Cardiac septum (tissue), 1 donor: Measurements from ENCODE around the gene CR1L. TPM values are rescaled to one million over a fixed set of nuclear protein-coding genes. Genes with fewer than 3 reads are reported as not detected.
"Not testable (repeated sequence)": the region's sequence is repeated elsewhere in the genome, so short reads cannot be mapped to it uniquely, and the experiment has no call there.

Experiments
- DNase-seq: peaks from one replicate; pipeline ENCODE4 v3.0.0-alpha.2; 2020; ENCODE audit warnings: low spot score
- intact Hi-C: fragments of 100-400 bp; cut with DNase I; formaldehyde crosslinking; loops from one replicate; pipeline ENCODE4 v1.14.0; 2022
- total RNA-seq: library from RNA; stranded (reverse); fragmentation: NEBNext Ultra II Directional; extraction: Animal tissue kit (Norgen Biotek cat#: 25700); gene quantifications from one replicate; pipeline ENCODE4 v1.2.1, GENCODE V29; 2021
- donor health status: DM: no; HTN: no; CAD: no.

CR1L gene
- total RNA-seq, 1 donor from 2014 or later = not detected

DNA sequence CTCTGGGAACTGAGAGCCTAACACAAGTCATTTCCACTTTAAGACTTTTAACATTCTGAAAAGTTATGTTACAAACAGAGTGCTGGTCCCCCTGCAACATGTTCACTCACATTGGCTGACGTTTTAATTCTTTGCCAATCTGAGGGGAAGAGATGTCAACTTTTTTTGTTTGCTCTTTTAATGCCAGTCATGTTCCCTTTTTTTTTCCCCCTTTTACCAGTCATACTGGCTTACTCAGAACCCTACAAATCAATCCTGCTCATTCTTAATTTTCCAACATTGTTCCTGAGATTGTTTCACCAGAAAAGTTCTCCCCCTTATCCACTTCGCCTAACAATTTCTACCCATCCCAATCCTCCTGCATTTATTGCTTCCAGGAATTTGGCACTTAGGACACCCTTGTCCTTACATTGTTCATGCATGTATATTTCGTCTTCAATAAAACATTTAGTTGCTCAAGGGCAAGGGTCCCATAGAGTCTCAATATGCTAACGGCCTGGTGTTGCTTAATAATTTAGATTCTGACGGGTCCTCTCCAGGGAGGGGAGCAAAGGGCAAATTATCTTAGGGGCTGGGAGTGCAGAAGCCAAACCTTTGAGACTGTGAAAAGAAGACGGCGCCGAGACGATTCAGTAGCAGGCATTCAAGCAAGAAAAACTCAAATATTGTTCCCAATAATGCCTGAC is 624 bp upstream of the CR1L start:
- intact Hi-C loops = loop anchor here (10.0 kb wide), 1 partner anchor 150 kb away; no protein-coding TSS in a partner anchor
- DNase-seq = no peak

- no peak for DNase-seq
- intact Hi-C loops = loop anchor here (10.0 kb wide), 1 partner anchor 149 kb away; no protein-coding TSS in a partner anchor
Measured at GRCh38 chr1:207645635-207646081, 725 bp downstream of the CR1L start.

DNA sequence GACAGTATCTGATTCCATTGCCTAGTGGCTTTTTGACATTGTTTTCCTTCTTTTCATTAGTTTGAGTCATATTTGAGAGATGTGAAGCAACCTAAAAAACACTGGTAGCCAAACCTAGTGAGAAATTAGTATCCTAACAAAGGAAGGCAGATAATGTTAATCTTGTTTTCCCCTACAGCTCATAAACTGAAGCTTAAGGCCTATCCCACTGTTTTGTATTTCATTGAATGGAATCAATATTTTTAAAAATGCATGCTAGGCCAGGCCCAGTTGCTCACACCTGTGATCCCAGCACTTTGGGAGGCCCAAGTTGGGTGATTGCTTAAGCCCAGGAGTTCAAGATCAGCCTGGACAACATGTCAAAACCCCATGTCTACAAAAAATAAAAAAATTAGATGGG is 1.2 kb downstream of the CR1L start:
- intact Hi-C loops = loop anchor here (10.0 kb wide), 1 partner anchor 149 kb away; no protein-coding TSS in a partner anchor
- DNase-seq = no peak

GRCh38 chr1:207646944-207647579 is 2.1 kb downstream of the CR1L start:
- intact Hi-C loops = loop anchor here (10.0 kb wide), 1 partner anchor 148 kb away; no protein-coding TSS in a partner anchor
- no peak for DNase-seq

GRCh38 chr1:207647671-207648333 is 2.9 kb downstream of the CR1L start:
- intact Hi-C loops = loop anchor here (10.0 kb wide), 1 partner anchor 147 kb away; no protein-coding TSS in a partner anchor
- DNase-seq = no peak

DNA sequence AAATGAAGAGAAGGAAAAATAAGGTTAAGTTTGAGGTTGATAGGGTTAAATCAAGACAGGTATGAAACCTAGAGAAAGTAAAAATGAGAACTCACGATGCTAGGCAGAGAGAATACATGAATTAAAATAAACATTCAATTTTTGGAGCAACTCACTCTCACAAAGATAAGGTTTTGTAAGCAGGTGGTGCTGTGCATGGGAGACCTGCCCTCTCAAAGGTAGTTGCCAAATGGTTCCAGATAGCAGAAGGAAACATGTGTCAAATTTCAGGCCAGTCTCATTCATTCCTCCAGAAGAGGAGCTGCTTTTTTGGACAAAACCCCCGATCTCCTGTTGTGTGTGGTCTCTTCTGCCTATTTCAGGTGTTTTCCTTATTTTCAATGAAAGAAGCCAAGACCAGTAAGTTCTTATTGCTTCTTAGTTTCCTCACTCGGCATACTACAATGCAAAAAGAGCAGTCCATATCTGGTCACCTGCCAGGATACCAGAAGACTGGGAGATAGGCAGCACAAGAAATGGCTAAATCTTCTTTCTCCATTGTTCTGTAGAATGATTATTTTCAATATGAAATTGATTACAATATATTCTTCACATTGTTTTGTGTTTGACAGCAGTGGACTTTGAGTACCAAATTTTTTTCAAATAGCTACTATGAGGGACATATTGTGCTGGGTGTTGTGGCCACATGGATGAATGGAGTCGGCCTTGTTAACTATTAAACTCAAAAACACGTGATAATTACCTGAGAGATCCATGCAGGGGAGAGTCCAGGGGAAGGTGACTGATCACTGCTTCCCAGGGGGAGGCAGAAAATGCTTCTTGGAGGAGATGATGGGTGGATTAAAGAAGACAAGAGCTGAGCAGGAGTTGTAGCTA is 3.6 kb downstream of the CR1L start:
- DNase-seq = no peak
- intact Hi-C loops = loop anchor here (10.0 kb wide), 1 partner anchor 146 kb away; no protein-coding TSS in a partner anchor

DNA sequence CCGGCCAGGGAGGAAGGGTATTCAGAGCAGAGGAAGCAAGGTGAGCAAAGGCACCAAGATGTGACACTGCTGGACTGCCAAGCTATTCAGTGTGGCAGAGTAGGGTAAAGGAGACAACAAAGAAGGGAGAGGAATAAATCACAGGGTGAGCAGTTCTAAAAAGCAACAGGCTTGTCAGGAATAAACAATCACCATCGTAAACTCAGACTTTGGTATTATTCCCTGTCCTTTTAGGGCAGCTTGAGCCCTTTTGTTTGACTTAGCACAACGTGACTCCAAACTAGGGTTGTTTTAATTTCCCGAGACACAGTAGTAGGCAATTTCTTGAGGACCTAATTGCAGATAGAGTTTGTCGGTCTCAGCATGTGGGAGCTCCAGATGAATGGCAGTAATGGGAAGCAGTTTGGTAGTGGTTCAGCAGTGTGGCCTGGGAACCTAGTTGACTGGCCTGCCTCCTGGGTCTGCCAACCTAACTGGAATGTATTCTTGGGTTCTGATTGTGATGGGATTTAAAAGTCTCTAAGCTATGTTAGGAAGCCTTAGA is 4.3 kb downstream of the CR1L start:
- intact Hi-C loops = loop anchor here (10.0 kb wide), 1 partner anchor 146 kb away; no protein-coding TSS in a partner anchor
- DNase-seq = no peak

DNA sequence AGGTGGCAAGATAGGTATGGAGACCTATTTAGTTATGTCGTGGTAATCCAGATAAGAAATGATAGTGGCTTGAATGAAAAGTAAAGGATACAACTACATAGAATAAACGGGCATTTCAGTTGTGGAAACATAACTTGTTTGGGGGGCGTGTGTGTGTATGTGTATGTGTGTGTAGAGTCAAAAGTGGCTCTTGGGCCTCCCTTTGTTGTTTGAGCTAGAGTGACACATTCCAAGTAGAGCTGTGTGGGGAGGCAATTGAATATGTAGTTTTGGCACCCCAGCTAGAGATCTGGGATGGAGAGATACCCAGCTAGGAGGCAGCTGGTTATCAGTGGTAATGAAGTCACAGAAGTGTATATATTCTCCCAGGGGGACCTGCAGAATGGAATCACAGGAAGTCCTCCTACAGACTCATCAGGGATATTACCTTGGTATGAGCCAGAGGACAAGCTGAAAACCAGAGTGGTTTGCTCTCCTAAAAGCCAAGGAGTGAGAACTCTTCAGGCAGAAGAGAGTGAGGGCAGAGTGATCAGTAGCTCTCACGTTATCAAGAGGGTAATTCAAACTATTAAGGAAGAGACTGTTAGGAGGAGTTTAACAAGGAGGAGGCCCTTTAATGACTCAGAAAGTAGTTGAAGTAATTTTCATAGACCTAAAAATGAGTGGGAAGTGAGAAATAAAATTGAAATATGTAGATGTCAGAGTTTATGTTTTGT is 5.1 kb downstream of the CR1L start:
- intact Hi-C loops = loop anchor here (10.0 kb wide), 1 partner anchor 145 kb away; no protein-coding TSS in a partner anchor
- no peak for DNase-seq

DNA sequence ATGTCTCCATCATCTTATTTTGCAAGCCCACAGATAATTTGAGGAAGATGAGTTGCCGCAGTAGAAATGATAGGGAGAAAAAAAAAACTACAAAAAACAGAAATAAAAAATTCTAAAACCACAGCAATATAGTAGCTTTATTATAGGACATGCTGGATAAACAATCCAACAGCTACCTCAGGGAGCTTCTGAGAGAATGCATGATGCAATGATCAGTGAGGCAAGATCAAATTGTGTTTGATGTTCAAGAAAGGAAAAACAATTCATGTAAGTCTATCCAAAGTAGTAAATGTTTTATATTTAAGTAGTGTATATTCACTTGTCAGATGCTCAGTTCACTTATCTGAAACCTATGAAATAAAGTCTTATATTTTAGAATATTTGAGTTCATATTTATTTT is 6.7 kb downstream of the CR1L start:
- DNase-seq = no peak
- intact Hi-C loops = no loop called here

GRCh38 chr1:207654320-207654719 is 9.4 kb downstream of the CR1L start:
- DNase-seq = no peak
- intact Hi-C loops = no loop called here

DNA sequence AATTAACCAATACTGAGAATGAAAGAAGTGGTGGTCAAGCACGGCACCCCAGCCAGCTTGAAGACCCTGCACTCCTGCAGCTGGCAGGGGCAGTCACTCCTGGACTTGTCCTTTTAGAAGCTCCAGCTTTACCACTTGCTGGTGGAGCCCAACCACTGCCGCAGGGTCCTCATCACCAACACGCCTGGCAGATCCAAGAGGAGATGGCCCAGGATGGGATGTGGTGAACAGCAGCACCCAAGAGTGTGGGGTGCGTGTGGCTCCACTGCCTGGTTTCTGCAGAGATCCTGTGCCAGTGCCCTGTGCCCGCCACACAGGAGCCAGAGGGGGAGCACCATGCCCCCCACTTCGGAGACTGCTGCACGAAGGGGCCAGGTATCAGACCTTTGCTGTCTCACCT is 13.5 kb downstream of the CR1L start:
- no peak for DNase-seq
- intact Hi-C loops = no loop called here

DNA sequence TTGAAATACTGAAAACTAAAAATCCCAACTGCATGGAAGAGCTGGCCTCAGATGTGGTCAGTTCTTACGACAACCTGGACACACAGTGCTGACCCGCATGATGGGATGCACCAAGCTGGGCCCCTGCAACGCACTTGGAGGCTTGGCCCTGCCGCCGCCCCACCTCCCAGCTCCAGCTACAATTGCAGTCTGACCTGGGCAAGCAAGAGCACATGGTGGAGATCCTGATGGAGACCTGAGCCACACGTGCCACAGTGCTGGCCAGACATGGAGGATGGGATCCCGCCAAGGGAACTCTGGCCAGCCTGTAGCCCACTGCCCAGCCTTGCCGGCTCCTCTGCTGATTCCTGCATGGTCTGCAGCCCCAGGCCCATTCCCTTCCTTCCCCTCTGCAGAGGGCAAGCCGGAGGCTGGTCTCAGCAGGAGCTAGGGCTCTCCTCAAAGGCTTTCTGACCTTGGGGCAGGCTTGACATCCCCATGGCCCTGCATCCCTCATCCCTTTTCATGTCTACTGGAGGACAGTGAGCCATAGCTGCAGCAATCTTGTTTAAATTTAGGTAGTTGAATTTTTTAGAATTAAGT is 14.1 kb downstream of the CR1L start:
- intact Hi-C loops = no loop called here
- DNase-seq = no peak

DNA sequence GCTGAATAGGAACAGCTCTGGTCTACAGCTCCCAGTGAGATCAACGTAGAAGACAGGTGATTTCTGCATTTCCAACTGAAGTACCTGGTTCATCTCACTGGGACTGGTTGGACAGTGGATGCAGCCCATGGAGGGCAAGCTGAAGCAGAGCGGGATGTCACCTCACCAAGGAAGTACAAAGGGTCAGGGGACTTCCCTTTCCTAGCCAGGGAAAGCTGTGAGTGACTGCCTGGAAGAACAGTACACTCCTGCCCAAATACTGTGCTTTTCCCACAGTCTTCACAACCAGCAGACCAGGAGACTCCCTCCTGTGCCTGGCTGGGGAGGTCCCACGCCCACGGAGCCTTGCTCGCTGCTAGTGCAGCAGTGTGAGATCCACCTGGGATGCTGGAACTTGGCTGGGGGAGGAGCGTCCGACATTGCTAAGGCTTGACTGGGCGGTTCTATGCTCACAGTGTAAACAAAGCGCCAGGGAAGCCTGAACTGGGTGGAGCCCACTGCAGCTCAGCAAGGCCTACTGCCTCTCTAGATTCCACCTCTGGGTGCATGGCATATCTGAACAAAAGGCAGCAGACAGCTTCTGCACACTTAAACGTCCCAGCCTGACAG is 14.7 kb downstream of the CR1L start:
- no peak for DNase-seq
- intact Hi-C loops = no loop called here

- intact Hi-C loops, DNase-seq: not testable (repeated sequence)
Measured at GRCh38 chr1:207661420-207661819, 16.5 kb downstream of the CR1L start.

GRCh38 chr1:207666342-207666741 is 21.4 kb downstream of the CR1L start:
- intact Hi-C loops = no loop called here
- no peak for DNase-seq

DNA sequence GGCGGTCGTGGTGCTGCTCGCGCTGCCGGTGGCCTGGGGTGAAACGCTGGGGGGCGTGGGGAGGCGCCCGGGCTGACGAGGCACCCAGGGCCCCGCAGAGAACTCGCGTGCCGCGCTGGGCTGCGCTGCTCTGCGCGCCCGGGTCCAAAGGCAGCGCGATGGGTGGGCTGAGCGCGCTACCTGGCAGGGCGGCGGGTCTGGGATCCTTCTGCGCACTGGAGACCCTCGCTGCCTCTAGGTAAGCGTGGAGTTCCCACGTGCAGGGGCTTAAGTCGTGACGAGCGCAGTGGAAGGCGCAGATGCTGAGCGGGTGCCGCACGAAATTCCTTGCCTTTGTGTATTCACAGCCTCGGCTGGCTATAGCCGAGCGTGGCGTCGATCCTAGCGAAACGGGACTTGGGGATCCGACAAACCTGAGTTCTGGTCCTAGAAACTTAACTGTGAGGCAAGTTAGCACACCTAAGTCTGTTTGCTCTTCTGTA is 24.6 kb downstream of the CR1L start:
- DNase-seq = no peak
- intact Hi-C loops = no loop called here

- no peak for DNase-seq
- intact Hi-C loops = no loop called here
Measured at GRCh38 chr1:207670192-207670591, 25.3 kb downstream of the CR1L start.

DNA sequence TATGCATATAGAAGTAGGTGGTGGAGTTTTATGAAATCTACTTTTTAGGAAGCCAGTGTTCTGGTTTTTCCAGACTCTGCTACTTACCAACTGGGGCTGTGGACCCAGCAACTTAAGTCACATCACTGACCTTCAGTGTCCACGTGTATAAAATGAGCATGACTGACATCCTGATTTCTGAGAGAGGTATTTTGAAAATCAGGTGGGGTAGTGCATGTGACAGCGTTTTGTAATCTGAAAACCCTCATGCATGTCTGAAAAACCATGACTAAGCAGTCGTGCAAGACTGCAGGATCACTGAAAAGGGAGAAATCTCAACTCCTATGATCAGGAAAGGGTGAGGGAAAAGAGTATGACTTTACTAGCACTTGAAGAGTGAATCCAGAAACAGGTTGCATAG is 26.1 kb downstream of the CR1L start:
- intact Hi-C loops = no loop called here
- no peak for DNase-seq
